Raji (cell line): ENCODE results near the gene MARCO.

Experiments used
- POLR2A ChIP-seq: IDR thresholded peaks from 2 replicates; pipeline ENCODE4 v1.6.1; 2011; ENCODE audit warnings: low read depth, low read length, control low read depth; ENCODE audit not compliant: insufficient read depth

Gene MARCO

GRCh38 chr2:118979152-118979861, 37.3 kb downstream of the MARCO start:
- TF ChIP-seq POLR2A: no peak

DNA sequence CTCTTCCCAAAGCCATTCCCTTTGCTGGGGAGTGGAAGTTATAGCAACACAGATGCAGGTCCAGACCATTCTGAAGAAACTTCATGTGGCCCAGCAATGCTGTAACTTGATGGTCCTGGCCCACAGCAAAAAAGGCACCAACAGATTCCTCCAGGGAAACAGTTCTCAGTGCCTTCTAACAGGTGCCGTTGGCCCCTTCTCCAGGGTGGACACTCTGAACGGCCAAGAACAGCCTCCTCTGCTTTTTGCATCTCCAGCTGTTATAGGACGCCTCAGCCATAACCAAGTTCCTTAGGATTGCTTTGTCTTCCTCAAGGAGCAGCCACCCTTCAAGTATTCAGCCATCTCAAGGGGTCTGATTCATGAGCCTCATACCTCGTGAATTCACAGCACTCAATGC, 38.0 kb downstream of the MARCO start:
- no peak for TF ChIP-seq POLR2A

GRCh38 chr2:118980573-118980972, 38.6 kb downstream of the MARCO start:
- no peak for TF ChIP-seq POLR2A

GRCh38 chr2:118981632-118982031, 39.6 kb downstream of the MARCO start:
- no peak for TF ChIP-seq POLR2A

DNA sequence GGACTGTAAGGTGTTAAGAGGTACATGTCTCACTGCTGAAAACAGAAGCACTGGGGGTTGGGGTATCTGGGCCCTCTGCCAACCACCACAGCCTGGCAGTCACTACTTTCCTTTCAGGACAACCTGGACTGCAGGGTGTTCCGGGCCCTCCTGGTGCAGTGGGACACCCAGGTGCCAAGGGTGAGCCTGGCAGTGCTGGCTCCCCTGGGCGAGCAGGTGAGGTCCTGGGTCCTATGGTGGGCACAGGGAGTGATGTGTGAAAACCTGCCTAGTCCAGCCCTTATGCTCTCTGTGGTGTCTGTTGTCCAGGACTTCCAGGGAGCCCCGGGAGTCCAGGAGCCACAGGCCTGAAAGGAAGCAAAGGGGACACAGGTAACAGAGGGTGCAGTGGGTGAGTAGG, 40.0 kb downstream of the MARCO start:
- no peak for TF ChIP-seq POLR2A

DNA sequence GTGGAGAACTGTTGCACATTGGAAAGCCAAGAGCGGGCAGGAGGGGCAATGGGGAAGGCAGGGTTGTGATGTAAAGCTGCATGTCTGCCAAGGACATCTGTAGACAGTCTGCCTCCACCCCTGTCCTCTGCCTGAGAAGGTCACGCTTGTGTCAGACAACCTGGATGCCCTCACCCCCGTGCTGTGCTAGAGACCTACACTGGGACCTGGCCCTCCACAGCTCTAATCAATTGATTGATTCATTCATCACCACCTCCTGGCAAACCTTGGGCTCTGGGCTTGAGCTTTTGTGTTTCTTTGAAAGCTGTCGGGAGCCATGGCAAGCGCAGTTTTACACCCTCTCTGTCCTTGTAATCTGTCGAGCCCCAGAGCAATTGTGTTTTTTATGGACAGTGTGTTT, 41.1 kb downstream of the MARCO start:
- TF ChIP-seq POLR2A: no peak

DNA sequence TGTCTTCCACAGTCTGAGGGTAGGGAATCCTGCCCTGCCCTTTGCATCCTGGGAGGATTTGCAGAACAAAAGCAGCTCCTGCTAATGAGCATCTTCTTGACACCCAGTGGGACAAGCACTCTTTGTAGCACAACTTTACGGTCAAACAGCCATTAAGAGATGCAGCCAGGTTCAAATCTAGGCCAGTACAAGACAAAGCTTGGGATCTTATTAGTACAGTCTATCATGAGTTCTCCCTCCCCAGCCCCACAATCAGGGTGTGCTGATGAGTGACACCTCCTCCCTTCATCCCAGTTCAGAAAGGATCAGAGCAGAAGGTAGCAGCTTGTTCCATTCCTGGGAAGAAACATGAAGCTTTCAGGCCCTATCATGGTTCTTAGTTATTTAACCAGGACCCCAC, 41.9 kb downstream of the MARCO start:
- TF ChIP-seq POLR2A: no peak

DNA sequence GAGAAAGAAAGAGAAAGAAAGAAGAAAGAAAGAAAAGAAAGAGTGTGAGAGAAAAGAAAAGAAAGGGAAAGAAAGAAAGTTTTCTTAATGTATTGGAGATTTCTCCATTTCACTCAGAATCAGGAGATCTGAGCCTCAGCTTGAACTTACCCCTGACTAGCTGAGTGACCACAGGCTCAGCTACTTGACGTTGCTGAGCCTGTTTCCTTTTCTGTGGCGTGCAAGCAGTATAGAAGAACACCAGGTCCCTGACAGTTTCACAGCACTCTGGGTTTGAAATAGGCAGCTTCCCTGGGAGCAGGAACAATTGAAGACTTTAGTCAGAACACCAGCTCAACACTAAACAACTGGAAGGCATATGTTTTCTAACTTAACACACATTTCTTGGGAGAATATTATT, 44.7 kb downstream of the MARCO start:
- no peak for TF ChIP-seq POLR2A

GRCh38 chr2:118987886-118988285, 45.9 kb downstream of the MARCO start:
- no peak for TF ChIP-seq POLR2A

- no peak for TF ChIP-seq POLR2A
Measured at GRCh38 chr2:118988706-118989105, 46.7 kb downstream of the MARCO start.

DNA sequence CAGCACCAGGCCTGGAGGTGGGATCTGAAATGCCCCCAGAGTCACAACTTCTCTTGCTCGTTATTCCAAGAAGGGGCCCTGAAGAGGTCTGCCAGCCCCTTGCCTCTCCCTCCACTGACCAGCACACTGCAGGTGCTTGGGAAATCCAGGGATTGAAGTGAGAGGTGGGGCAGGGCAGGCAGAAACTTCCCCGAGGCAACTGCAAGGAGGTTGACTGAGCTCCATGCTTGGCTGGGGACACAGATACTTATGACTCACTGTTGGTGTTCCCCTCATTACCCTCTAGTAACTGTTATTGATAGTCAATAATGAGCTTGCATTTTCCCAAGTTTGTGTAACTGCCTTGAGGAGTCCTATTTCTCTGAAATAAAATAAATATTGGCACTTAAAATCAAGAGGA, 47.5 kb downstream of the MARCO start:
- no peak for TF ChIP-seq POLR2A

GRCh38 chr2:118990757-118991545, 49.0 kb downstream of the MARCO start:
- no peak for TF ChIP-seq POLR2A

DNA sequence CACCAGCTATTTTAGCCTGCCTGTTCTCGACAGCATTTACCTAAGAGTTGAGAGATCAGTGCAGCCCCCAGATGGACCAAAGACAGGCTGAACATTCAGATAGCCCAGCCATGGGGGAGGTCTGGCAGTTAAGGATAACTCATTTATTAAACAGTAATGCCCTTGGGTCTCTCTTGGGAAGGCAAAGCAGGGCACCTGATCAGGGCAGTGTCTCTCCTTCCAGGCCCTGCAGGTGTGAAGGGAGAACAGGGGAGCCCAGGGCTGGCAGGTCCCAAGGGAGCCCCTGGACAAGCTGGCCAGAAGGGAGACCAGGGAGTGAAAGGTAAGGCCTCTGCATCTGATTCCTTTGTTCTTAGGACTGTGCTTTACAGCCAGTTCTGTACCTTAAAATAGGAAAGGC, 49.6 kb downstream of the MARCO start:
- TF ChIP-seq POLR2A: no peak

- TF ChIP-seq POLR2A: no peak
Measured at GRCh38 chr2:118992740-118993391, 50.9 kb downstream of the MARCO start.

DNA sequence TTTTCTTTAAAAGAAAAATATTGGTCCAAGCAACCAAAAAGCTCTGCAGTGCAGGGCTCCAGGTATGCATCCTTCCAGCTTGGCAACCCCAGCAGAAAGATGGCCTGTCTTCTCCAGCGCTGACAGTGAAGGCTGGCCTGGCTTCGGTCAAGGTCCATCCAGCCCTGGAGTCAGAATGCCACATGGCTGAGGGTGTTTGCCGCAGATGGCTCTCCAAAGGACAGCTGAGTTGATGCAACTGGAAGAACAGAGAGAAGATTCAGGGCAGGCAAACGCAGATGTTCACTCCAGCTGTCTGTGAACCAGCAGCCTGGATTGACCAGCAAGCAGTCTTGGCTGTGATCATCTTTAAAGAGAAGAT, 51.4 kb downstream of the MARCO start:
- no peak for TF ChIP-seq POLR2A

DNA sequence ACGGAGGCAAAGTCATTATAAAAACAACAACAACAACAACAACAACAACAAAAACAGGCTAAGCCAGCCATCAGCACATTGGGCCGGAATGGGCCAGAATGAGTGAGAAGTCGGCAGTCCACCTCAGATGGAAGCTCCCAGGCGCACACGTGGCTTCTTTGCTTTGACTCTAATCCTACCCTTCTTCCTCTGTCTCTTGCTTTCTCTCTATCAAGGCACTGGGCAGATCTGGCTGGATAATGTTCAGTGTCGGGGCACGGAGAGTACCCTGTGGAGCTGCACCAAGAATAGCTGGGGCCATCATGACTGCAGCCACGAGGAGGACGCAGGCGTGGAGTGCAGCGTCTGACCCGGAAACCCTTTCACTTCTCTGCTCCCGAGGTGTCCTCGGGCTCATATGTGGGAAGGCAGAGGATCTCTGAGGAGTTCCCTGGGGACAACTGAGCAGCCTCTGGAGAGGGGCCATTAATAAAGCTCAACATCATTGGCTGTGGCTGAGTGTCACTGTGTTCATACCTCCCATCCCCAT, 52.2 kb downstream of the MARCO start:
- TF ChIP-seq POLR2A: no peak

DNA sequence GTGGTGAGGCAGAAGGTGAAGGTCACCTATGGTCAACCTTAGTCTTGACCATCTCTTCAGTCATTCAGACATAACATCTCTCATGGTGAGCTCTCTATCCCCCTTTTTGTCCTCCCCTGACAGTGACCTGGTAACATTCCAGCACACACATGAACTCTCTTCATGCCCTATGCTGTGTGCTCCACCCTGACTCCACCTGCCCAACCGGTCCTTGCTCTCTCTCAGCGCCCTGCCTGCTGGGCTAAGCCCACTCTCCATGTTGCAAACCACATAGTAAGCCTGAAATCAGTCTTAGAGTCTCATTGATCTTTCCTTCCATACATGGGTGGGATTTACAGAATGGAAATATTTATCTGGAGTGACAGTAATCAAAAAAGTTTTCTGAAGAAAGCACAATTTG, 52.8 kb downstream of the MARCO start:
- TF ChIP-seq POLR2A: no peak

GRCh38 chr2:119004602-119005001, 62.6 kb downstream of the MARCO start:
- no peak for TF ChIP-seq POLR2A
